ENCODE measurements around the gene RFX5.

DNA sequence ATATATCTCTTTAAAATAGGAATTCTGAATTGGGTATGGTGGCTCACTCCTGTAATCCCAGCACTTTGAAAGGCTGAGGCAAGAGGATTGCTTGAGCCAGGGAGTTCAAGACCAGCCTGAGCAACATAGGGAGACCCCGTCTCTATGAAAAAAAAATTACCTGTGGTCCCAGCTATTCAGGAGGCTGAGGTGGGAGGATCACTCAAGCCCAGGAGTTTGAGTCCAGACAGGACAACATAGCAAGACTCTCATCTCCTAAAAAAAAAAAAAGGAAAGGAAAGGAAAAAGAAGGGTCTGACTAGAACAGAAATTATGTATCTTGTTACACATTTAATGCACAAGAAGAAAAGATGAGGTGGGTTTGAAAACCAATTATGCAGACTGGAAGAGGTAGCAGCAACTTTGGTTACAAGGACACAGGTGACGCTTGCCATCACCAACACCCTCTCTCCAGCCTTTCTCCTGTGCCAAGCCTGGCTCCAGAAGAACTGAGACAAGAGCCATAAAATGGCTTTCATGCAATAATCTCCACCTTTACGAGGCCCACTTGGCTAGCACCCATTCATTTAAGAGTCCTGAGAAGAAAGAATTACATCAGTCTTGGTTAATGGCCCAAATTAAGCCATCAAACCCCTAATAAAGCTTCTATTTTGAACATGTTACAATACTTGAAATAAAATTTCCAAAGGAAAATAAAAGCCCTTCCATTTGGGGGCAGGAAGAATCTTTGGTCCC is 30.3 kb upstream of the RFX5 start:
- TF ChIP-seq, protein P1, sequence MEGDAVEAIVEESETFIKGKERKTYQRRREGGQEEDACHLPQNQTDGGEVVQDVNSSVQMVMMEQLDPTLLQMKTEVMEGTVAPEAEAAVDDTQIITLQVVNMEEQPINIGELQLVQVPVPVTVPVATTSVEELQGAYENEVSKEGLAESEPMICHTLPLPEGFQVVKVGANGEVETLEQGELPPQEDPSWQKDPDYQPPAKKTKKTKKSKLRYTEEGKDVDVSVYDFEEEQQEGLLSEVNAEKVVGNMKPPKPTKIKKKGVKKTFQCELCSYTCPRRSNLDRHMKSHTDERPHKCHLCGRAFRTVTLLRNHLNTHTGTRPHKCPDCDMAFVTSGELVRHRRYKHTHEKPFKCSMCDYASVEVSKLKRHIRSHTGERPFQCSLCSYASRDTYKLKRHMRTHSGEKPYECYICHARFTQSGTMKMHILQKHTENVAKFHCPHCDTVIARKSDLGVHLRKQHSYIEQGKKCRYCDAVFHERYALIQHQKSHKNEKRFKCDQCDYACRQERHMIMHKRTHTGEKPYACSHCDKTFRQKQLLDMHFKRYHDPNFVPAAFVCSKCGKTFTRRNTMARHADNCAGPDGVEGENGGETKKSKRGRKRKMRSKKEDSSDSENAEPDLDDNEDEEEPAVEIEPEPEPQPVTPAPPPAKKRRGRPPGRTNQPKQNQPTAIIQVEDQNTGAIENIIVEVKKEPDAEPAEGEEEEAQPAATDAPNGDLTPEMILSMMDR (IDR thresholded peaks at IDR 0.05): no peak
- no peak for TF ChIP-seq POLR2A (IDR thresholded peaks at IDR 0.05)

Data from uterus (tissue), 2 donors.